PC-9 (cell line): ENCODE results near the gene ABCG5. TPM values are rescaled to one million over a fixed set of nuclear protein-coding genes. Genes with fewer than 3 reads are reported as not detected.

ENCODE experiments used
- BruUV-seq: library from RNA; stranded (reverse); fragments of 400-500 nt; replicated peaks from 2 replicates; lab custom pipeline; 2021; lab: Mats Ljungman, UMichigan
- CTCF ChIA-PET: fragments of 300-600 bp; sonication (Branson Sonifier 250); formaldehyde crosslinking; loops from one replicate; lab custom pipeline; 2022; ENCODE audit warnings: antibody characterized with exemption; lab: Charles Lee
- POLR2A ChIA-PET: fragments of 300-600 bp; sonication (Branson Sonifier 250); formaldehyde crosslinking; loops from one replicate; lab custom pipeline; 2022; ENCODE audit warnings: antibody characterized with exemption; ENCODE audit not compliant: unreplicated experiment; lab: Charles Lee
- DNase-seq, 2 experiments: peaks; one replicate each; pipeline versions ENCODE4 v3.0.0 to v3.0.0-alpha.2; 2015 to 2022; ENCODE audit warnings: mixed read lengths in 1 of 2
- H2AFZ ChIP-seq: fragments of 200-600 bp; sonication (generic); 2 replicates; pipeline ENCODE4 v1.8.1; 2017; ENCODE audit warnings: antibody characterized with exemption
- H3F3A ChIP-seq: fragments of 200-600 bp; sonication (generic); 2 replicates; pipeline ENCODE4 v1.8.1; 2017; ENCODE audit warnings: antibody characterized with exemption, mild to moderate bottlenecking, low read depth; ENCODE audit not compliant: insufficient read depth
- H3K27ac ChIP-seq: fragments of 200-600 bp; sonication (generic); 2 replicates; pipeline ENCODE4 v1.6.1; 2016; ENCODE audit warnings: mixed run types
- H3K27me3 ChIP-seq: fragments of 200-600 bp; sonication (generic); 2 replicates; pipeline ENCODE4 v1.6.1; 2016; ENCODE audit warnings: low read depth, mixed run types; ENCODE audit not compliant: insufficient read depth
- H3K36me3 ChIP-seq: fragments of 200-600 bp; sonication (generic); 2 replicates; pipeline ENCODE4 v1.6.1; 2016; ENCODE audit warnings: low read depth, mixed run types
- H3K4me1 ChIP-seq: fragments of 200-600 bp; sonication (generic); replicated peaks from 2 replicates; pipeline ENCODE4 v1.6.1; 2016; ENCODE audit warnings: mixed run types; ENCODE audit not compliant: insufficient read depth
- H3K4me2 ChIP-seq: fragments of 200-600 bp; sonication (generic); 2 replicates; pipeline ENCODE4 v1.6.1; 2017; ENCODE audit warnings: mixed run types
- H3K4me3 ChIP-seq: fragments of 200-600 bp; sonication (generic); 2 replicates; pipeline ENCODE4 v1.6.1; 2016; ENCODE audit warnings: mixed run types
- H3K79me2 ChIP-seq: fragments of 200-600 bp; sonication (generic); 2 replicates; pipeline ENCODE4 v1.6.1; 2017; ENCODE audit warnings: low read depth, mixed run types
- H3K9me2 ChIP-seq: fragments of 200-600 bp; sonication (generic); 2 replicates; pipeline ENCODE4 v1.8.1; 2017; ENCODE audit warnings: mild to moderate bottlenecking; ENCODE audit not compliant: insufficient read depth
- H3K9me3 ChIP-seq: fragments of 200-600 bp; sonication (generic); 2 replicates; pipeline ENCODE4 v1.8.1; 2016; ENCODE audit warnings: low read depth; ENCODE audit not compliant: insufficient read depth
- H4K20me1 ChIP-seq: fragments of 200-600 bp; sonication (generic); 2 replicates; pipeline ENCODE4 v1.8.1; 2017; ENCODE audit not compliant: insufficient read depth
- CTCF ChIP-seq: fragments of 200-600 bp; sonication (generic); conservative IDR thresholded peaks from 2 replicates; pipeline ENCODE4 v1.6.1; 2017; ENCODE audit warnings: mixed run types, antibody characterized with exemption, mild to moderate bottlenecking, moderate library complexity
- EZH2 ChIP-seq: fragments of 200-600 bp; sonication (generic); IDR thresholded peaks from 2 replicates; pipeline ENCODE4 v1.8.0; 2017; ENCODE audit warnings: antibody characterized with exemption, low read depth
- intact Hi-C: fragments of 100-400 bp; cut with micrococcal nuclease; formaldehyde crosslinking; loops from one replicate; pipeline ENCODE4 v1.10.0; 2022; ENCODE audit not compliant: unreplicated experiment
- total RNA-seq: library from RNA; stranded (reverse); gene quantifications from 2 replicates; pipeline ENCODE4 v1.2.3, GENCODE V29; 2021

Gene ABCG5
- total RNA-seq, 1 experiment from 2014 or later: not detected

GRCh38 chr2:43837033-43837432 lies 1.6 kb downstream of the ABCG5 start:
- no peaks in the 10 kb centered on the region for H3F3A ChIP-seq
- CTCF ChIA-PET: no interaction called here
- H3K36me3 ChIP-seq: no peaks in the 10 kb centered on the region
- no peaks in the 10 kb centered on the region for H3K4me1 ChIP-seq
- H2AFZ ChIP-seq: no peak overlapping the region
- no peak overlapping the region for H3K4me2 ChIP-seq
- no peaks in the 10 kb centered on the region for H3K79me2 ChIP-seq
- H3K9me2 ChIP-seq: no peaks in the 10 kb centered on the region
- POLR2A ChIA-PET: no interaction called here
- BruUV-seq: no TSS peak
- H3K27ac ChIP-seq: no peak overlapping the region
- no peak overlapping the region for H3K4me3 ChIP-seq
- intact Hi-C loops: no loop called here
- H3K9me3 ChIP-seq: no peaks in the 10 kb centered on the region
- peaks cover 41% of the 10 kb centered on the region for H3K27me3 ChIP-seq
- H4K20me1 ChIP-seq: no peaks in the 10 kb centered on the region
- no peak for DNase-seq
- TF ChIP-seq CTCF: no peak
- no peak for TF ChIP-seq EZH2

GRCh38 chr2:43832457-43832856 lies 6.2 kb downstream of the ABCG5 start:
- H3K27ac ChIP-seq: no peak overlapping the region
- intact Hi-C loops: no loop called here
- no peaks in the 10 kb centered on the region for H4K20me1 ChIP-seq
- H3F3A ChIP-seq: no peaks in the 10 kb centered on the region
- POLR2A ChIA-PET: no interaction called here
- no peak overlapping the region for H2AFZ ChIP-seq
- H3K36me3 ChIP-seq: no peaks in the 10 kb centered on the region
- no peak overlapping the region for H3K4me3 ChIP-seq
- TF ChIP-seq CTCF (no peak), EZH2 (no peak)
- BruUV-seq: no TSS peak
- no peaks in the 10 kb centered on the region for H3K79me2 ChIP-seq
- CTCF ChIA-PET: no interaction called here
- no peaks in the 10 kb centered on the region for H3K9me2 ChIP-seq
- no peak for DNase-seq
- no peaks in the 10 kb centered on the region for H3K4me1 ChIP-seq
- H3K9me3 ChIP-seq: no peaks in the 10 kb centered on the region
- H3K27me3 ChIP-seq: peaks cover 36% of the 10 kb centered on the region
- H3K4me2 ChIP-seq: no peak overlapping the region

GRCh38 chr2:43831543-43832294 lies 6.9 kb downstream of the ABCG5 start:
- no peak for DNase-seq
- Histone ChIP-seq H3K4me2 (no peak overlapping the region), H3K9me2 (no peaks in the 10 kb centered on the region), H3K27ac (no peak overlapping the region), H2AFZ (no peak overlapping the region), H3K4me1 (no peaks in the 10 kb centered on the region), H3F3A (no peaks in the 10 kb centered on the region), H3K4me3 (no peak overlapping the region), H4K20me1 (no peaks in the 10 kb centered on the region), H3K27me3 (peaks cover 30% of the 10 kb centered on the region), H3K36me3 (no peaks in the 10 kb centered on the region), H3K9me3 (no peaks in the 10 kb centered on the region), H3K79me2 (no peaks in the 10 kb centered on the region)
- intact Hi-C loops: no loop called here
- TF ChIP-seq CTCF (no peak), EZH2 (no peak)
- ChIA-PET POLR2A (no interaction called here), CTCF (no interaction called here)
- BruUV-seq: no TSS peak
